GM18861 (cell line): ENCODE results near the gene MXRA7.

Source experiments
- ATAC-seq: cut with Tn5 transposase; IDR thresholded peaks from one replicate; pipeline ENCODE4 v1.9.1; 2021; ENCODE audit not compliant: unreplicated experiment

Gene MXRA7

DNA sequence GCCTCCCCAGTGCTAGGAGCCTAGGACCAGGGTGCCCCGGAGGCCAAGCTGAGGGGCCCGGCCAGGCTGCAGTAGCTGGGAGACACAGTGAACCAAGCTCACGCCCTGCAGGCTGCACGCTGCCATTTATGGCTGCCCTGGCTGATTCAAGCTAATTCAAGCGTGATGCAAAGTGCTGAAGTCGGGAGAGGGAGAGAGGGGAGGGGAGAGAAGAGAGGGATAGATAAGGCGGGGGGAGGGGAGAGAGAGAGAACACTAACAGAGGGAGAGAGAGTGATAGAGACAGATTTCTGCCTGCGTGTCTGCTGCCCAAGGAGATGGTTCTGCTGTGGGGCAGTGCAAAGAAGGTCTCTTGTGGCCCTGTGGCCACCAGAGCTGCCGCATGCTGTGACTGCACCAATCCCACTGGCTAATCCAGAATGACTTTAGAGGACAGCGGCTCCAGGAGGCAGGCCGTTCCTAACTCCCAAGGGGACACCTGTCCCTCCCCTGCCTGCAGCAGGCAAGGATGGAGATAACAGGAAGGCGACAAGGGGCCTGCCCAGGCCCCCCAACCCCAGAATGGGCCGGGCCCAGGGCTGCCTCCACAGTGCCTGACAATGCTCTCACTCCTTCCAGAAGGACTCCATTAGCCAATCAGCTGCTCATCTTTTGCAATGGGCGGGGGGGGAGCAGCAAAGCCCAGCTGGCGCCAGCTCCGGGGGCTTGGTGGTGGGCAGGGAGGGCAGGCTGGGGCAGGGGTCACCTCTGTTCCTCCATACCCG is 12.9 kb downstream of the MXRA7 start:
- ATAC-seq = no peak

DNA sequence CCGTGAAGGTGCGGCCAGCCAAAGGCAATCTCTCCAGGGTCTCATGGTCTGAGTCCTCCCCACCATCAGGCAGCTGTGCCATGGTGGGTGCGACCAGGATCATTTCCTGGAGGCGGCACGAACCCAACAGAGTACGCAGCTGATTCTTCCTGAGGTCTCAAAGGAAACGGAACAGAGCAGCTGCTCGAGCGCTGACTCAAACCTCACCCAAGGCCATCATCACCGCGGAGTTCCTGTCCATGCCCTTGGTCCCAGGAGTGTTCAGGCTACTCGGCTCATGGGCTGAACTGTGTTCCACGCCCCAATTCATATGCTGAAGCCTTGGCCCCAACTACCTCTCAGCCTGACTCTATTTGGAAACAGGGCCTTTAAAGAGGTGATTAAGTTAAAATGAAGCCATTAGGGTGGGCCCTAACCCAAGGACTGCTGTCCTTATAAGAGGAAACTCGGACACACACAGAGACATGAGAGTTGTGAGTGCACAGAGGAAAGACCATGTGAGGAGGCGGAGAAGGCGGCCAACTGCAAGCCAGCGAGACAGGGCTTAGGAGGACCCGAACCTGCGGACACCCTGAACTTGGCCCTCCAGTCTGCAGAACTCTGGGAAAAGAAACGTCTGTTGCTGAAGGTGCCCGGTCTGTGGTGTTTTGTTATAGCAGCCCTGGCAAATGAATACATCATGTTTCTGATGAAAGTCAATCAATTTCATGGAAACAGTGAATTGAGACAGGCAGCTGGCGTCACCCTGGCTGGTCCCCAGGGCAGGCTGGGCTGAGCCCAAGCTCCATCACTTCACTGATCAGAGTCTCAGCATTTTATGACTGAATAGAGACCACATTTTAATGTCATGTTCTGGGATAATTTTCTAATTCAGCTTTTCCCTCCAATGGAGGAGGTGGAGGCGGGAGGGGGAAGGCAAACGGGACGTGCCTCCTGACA is 13.7 kb downstream of the MXRA7 start:
- peak; percentile 59 for ATAC-seq

DNA sequence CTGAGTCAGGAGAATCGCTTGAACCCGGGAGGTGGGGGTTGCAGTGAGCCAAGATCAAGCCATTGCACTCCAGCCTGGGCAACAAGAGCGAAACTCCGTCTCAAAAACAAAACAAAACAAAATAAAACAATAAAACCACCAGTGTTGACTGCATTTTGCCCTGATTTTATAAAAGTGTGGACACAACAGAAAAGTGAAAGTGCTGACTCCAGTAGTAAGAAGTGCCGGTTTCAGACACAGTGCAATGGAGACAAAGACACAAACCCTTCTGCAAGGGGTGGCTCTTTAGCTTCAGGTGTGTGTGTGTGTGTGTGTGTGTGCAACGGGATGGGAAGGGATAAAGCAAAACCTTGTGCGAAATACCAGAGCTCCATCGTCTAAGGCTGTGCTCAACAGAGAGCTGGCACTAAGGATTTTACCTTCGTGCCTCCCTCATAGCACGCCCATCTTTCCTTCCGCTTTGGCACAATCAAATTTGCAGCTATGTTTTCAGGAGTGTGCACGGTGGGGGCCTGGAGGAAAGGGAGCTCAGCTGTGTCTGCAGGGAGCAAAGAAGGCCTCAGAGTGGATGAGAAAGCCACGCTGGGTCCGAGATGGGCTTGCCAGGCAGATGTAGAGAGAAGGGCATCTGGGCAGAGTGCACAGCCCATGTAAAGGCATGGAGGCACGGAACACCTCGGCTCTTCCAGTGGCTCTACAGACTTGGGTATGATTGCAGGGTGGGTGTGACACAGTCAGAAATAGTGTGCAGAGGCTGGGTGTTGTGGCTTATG is 15.5 kb downstream of the MXRA7 start:
- ATAC-seq = no peak

DNA sequence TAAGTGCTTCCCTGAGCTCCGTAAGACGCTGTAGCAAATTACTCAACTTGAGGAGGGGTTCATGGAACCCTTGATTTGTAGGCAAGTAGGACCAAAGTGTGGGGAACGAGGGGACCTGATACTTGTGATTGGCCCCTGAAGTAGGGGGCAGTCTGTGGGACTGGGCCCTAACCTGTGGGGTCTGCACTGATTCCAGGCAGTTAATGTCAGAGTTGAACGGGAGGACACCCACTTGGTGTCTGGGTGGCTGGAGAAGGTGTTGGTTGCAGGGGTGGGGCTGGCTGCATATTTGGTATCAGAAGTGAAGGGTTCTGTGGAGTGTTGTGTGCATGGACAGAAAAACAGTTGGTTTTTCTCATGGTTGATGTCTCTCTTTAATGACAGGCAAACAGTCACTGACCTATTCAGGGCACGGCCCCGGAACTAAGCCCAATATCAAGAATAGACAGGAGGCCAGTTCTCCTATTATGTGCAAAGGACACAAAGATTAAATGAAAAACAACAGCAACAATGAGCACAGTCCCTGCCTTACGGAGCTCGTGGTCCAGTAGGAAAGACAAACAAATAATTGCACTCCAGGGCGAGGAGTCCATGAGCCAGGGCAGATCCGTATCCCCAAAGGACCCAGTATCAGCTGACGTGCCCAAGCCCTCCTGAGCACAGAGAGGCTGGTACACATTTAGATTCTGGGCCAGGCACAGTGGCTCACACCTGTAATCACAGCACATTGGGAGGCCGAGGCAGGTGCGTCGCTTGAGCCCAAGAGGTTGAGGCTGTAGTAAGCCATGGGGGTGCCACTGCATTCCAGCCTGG is 19.2 kb downstream of the MXRA7 start:
- no peak for ATAC-seq

DNA sequence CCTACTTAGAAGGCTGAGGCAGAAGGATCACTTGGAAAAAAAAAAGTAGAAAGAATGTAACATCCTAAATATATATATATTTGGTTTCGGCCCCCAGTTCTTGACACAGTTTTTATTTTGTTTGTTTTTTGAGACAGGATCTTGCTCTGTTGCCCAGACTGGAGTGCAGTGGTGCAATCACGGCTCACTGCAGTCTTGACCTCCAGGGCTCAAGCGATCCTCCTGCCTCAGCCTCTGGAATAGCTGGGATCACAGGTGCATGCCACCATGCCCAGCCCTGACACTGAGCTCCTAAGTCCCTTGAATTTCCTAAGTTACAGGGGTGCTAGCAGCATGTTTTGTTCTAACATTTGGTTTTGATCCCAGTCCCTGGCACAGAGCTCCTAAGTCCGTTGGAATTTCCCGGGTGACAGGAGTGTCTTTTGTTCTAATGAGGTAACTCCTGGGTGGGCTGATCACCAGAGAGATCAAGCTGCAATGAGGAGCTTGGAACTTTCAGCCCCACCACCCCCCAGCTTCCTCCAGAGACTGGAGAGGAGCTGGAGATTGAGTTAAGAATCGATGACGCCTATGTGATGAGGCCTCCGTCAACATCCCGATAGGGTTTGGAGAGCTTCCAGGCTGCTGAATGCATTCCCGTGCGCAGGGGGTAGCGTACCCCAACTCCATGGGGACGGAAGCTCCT is 20.0 kb downstream of the MXRA7 start:
- ATAC-seq = no peak

DNA sequence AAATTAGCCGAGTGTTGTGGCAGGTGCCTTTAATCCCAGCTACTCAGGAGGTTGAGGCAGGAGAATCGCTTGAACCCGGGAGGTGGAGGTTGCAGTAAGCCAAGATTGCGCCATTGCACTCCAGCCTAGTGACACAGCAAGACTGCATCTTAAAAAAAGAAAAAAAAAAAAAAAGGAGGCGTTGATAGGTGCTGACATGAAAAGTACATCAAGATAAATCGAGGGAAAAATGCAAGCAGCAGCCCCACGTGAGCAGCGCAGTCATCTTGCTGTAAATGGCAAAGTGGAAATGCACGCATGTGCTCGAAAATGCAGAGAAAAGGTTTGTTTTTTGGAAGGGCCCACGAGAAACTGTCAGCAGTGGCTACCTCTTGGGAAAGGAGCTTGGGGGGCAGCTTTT is 20.9 kb downstream of the MXRA7 start:
- ATAC-seq = no peak

DNA sequence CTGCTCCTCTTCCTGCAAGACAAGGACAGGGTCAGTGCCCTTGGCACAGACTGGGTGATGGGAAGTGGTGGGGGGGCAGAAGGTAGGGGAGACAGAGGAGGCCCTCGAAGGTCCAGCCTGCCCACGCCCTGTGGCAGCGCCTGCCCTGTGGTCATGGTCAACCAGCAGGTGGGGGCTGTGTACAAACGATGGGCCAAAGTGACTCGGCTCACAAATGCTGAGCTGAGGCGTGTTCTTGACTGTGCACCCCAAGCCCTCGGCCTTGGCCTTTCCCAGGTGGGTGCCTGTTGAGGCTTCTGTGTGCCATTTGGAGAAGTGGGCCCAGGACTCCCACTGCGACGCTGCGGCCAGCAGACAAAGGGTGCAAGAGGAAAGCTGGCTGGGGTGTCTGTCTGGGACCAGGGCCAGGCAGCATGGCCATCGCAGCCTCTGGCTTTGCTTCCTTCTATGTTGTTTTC is 22.6 kb downstream of the MXRA7 start:
- ATAC-seq = no peak

DNA sequence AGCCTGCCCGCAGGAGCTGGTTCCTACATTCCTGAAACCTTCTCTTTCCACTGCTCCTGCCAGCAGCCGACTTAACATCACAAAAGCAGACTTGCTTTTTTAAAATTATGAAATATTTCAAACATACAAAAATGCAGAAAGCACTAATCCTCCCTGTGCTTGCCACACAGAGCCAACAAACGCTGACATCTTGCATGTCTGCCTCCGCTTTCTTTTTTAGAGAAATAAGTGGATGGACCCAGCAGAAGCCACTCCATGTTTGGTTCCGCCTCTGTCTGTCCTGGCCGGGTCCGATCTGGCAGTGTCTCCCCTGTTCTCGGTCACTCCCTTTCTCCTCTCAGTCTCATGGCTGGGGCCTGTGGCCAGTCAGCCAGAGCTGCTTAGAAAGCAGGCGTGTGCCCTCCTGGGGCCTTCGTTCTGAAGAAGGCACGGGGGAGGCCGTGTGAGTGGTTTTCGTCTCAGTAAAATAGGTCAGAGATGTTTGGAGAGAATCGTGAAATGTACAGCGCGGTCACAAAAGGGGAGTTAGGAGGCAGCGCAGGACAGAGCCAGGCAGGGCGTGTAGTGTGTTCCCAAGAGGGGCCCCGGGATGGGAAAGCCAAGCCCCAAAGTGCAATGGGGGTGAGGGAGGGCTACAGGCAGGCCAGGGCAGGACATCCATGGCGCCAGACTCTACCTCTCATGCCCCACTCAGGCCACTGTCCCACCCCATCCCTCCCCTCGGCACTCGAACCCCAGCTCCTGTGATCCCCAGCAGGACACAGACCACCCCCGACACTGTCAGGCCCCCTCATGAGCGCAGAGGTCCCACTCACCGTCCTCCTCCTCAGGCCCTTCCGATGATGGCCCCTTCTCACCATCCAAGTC is 23.2 kb downstream of the MXRA7 start:
- ATAC-seq = no peak

DNA sequence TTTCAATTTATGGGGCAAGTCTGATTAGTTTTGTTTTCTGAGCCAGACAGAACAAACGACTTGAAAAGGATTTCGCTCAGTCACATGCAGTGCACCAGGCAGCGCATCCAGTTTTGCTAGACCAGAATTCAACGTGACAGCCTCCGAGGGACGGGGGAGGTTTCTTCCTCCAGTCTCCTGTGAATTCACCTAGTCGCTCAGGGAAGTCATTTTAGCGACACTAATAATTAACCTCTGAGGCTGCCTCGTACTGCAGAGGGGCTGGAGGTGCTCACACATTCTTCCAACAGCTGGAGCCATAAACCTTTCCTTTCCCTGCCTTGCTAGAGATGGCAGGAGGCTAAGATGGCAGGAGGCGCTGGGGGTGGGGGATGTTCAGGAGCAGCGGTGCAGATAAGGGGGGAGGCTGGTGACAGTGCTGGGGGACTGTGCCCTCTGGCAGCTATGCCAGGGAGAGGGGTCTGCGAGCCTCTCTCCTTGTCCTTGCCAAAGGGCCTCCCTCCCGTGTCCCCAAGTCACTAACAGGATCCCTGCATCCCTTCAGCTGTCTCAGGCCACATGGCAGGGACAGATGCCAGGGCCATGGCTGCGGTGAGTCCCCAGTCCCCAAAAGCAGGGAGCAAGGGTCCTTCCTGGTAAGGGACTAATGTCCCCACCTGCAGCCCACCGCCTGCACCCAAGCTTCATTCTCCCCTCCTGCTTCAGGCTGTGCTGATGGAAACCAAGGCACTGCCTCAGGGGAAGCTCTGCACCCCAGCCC is 24.0 kb downstream of the MXRA7 start:
- ATAC-seq = no peak

DNA sequence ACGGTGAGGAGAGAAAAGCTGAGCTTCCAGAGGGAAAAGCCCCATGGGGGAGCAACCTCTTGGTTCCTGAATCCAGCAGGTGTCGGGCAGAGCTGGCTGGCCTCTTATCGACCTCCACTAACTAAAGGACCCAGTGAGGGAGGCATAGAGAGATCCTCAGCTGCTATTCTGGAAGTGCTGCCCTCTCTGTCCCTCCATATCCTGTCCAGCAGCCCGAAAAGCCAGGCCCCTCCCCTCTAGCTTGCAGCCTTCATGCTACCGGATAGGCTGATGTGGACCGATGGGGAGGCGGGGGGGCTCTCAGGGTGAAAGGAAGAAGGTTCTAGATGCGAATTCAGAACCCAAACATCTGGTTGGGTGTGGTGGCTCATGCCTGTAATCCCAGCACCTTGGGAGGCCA is 24.9 kb downstream of the MXRA7 start:
- no peak for ATAC-seq

DNA sequence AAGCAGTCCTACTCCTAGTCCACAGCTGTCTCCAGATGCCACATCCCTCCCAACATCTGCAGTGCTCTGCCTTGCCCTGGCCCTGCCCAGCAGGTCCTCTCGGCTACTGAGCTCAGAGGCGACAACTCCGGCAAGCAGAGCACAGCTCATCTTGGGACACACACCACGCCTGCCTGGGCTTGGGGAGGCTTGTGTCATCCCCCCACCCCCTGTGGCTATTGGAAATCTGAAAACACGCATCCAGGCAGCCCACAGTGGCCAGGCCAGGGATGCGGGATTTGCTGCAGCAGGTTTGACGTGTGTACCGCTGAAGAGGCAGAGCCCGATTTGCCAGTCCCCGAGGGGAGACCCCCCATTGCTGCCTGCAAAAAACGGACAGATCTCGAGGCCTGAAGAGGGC is 25.4 kb downstream of the MXRA7 start:
- ATAC-seq = no peak

DNA sequence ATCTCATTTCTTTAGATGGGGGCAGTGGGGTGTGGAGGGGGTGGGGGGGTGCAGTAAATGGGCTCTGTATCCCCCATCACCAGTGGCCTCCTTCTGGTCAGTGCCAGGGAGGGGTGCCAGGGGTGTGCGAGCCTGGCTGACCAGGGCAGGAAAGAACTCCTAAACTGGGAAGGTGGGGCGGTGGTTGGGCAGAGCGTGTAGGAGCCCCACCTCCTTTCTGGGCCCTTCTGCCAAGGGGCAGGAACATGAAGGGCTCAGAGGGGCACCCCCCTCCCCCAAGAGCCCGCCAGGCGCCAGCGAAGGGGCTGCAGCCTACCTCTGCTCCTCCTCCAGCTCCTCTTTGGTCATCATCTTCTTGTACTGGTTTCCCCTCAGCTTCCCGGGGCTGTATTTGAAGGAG is 26.0 kb downstream of the MXRA7 start:
- ATAC-seq = no peak

DNA sequence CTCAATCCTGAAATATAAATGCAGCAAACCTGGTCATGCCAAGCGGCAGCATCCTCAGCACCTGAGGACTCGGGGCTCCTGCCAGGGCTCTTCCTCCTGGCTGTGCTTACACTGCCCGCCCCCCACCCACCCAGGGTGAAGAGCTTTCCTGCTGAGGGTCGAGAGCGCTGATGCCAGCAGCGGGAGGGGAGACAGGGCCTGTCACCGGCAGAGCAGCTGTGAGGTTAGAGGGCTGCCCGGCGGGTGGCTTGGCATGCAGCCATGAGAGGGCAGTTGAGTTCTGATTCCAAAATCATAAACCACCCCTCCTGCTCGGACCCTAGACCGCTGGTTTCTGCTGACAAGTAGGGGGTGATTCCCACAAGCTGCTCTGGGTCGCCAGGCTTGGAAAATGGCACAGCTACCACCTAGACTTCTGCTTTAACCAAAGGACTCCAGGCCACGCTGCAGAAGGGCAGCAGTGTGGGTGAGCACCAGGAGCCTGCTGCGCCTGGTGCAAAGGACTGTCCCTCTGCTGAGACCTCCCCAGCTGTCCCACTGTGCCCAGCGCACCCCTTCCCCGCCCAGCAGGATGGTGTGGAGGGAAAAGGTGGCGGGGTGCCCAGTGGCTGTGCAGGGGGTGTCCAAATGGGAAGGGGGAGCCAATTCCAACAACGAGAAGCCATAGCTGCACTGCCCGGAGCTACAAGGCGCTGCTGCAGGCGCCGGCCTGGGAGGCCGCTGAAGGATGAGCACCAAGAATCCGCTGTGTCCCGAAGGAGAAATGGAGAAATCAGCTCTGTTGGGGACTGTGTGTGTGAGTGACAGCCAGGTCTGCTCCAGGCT is 26.6 kb downstream of the MXRA7 start:
- no peak for ATAC-seq

DNA sequence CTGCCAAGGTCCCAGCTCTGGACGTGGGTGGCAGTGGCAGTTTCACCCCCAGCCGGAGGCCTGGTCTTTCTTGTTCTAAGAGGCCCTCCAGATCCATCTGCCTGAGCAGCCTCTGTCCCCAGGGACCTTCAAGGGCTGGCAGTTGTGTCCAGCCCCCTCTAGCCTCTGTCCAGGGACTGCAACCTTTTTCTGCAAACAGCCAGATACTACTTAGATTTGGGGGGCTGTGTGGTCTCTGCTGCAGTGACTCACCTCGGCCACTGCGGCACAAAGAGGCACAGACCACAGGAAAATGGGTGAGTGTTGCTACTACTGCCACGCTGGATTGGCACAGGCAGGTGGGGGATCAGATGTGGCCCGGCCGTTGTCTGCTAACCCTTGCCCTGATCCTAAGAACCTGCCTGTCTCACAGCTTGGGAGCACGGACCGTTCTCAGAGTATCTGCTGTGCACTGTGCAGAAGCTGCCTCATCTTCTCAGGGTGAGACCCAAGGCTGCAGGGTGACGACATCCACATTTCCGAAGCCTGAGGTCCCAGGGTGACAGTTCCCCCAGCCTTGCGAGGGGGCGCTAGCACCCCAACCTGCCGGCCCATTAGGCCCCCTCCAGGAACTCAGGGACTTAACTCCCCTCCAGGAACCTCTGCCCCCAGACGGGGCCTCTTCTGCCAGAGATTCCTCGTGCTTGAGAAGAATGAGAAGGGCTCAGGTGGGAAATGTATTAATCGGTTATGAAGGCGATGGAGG is 27.6 kb downstream of the MXRA7 start:
- no peak for ATAC-seq

DNA sequence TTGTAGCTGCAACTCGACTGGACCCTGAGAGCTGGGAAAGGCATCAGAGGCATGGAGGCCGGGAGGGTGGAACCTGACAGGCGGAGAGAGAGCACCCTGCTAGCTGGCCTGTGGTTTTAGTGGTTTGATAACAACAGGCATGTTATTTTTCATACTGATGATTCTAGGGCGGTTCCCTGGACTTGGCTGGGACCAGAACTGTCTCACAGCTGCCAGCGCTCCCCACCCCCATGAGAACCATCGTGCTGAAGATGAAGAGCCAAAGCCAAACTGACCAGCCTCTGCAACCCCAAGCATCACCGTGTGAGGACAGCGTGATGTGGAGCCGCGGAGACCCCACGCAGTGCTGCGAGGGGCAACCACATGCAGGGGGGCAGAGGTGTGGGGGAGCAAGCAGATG is 28.5 kb downstream of the MXRA7 start:
- no peak for ATAC-seq

DNA sequence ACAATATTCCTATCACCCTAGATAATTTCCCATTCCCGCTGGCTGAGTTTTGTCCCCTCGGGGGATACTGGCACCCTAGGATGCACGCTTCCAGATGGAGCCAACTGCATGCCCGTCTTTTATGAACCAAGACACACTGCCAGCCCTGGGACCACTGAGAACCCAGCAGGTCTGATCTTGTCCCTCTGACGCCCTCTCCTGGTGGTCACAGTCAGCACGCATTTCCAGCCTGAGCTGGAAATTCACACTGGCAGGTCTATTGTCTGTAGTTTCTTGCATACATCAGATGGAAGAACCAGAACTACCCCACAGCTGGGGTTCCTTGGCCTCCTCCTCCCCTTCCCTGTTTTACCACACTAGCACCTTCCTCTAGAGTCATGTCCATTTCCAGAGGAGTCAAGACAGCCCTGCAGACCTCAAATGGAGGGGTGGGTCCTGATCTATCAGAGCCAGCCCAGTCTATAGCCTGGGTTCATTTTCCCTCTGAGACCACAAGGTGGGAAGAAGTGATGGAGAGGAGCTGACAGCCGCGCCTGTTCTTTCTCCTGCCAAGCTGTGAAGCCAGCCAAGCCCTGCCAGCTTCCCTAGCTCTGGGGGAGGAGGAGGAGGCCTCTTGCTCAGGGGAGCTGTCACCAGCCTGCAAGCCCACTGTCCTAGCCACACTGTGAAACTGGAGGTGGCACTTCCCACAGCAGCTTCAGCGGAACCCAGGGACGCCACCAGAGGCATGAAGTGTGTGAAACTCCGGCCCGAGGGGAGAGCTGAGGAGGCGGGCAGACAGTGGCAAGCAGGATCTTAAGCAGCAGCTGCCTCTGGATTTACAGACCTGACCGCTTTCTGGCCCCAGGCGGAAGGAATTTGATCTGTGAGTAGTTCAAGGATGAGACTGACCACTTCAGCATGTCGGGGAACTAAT is 29.3 kb downstream of the MXRA7 start:
- no peak for ATAC-seq
